Middle frontal gyrus (tissue), 1 donor: Measurements from ENCODE around the gene SPINT3.
A peak's percentile ranks its signal among the peaks of the same experiment; 100 is the strongest.

ENCODE experiments used
- DNase-seq: peaks from one replicate; pipeline ENCODE4 v3.0.0-alpha.2; 2015; ENCODE audit warnings: low spot score; ENCODE audit errors: extremely low spot score

The SPINT3 gene

GRCh38 chr20:45515147-45515913 is at the start of gene SPINT3:
Gene SPINT3 (minus strand): TSS chr20:45515622. CDS start chr20:45515608, 14 bp downstream.
- no peak for DNase-seq

GRCh38 chr20:45564760-45565276 is 49.4 kb upstream of the SPINT3 start:
- no peak for DNase-seq

GRCh38 chr20:45555198-45555597 is 39.8 kb upstream of the SPINT3 start:
- no peak for DNase-seq

- no peak for DNase-seq
These were observed 37.0 kb upstream of the SPINT3 start for GRCh38 chr20:45552456-45552855.

- DNase-seq = no peak
These were observed 35.3 kb upstream of the SPINT3 start for GRCh38 chr20:45550765-45551164.

GRCh38 chr20:45548410-45548809 is 33.0 kb upstream of the SPINT3 start:
- no peak for DNase-seq

GRCh38 chr20:45547206-45547770 is 31.9 kb upstream of the SPINT3 start, which contains the start of gene EPPIN:
Gene EPPIN (minus strand): TSS chr20:45547401. CDS start chr20:45547357, 44 bp downstream.
- no peak for DNase-seq

GRCh38 chr20:45545754-45546453 is 30.5 kb upstream of the SPINT3 start:
- peak; percentile 14 for DNase-seq

- no peak for DNase-seq
These were observed 29.9 kb upstream of the SPINT3 start for GRCh38 chr20:45545351-45545750.

- no peak for DNase-seq
These were observed 24.0 kb upstream of the SPINT3 start, which contains the start of gene WFDC6 for GRCh38 chr20:45539382-45539781. Gene WFDC6 (minus strand): TSS chr20:45539482. CDS start chr20:45539407, 75 bp downstream.

- no peak for DNase-seq
These were observed 22.9 kb upstream of the SPINT3 start for GRCh38 chr20:45538209-45538799.

GRCh38 chr20:45527294-45527693 is 11.9 kb upstream of the SPINT3 start:
- no peak for DNase-seq

- no peak for DNase-seq
These were observed 8.4 kb upstream of the SPINT3 start for GRCh38 chr20:45523821-45524220.

- no peak for DNase-seq
These were observed 2.9 kb upstream of the SPINT3 start for GRCh38 chr20:45518282-45518681.

- DNase-seq = no peak
These were observed 5.1 kb downstream of the SPINT3 start for GRCh38 chr20:45510242-45510862.

- DNase-seq = no peak
These were observed 6.3 kb downstream of the SPINT3 start for GRCh38 chr20:45509091-45509490.

- DNase-seq = no peak
These were observed 7.1 kb downstream of the SPINT3 start for GRCh38 chr20:45508068-45508886.

GRCh38 chr20:45507011-45507820 is 8.2 kb downstream of the SPINT3 start:
- no peak for DNase-seq

GRCh38 chr20:45506398-45506797 is 9.0 kb downstream of the SPINT3 start:
- DNase-seq = no peak
